ENCODE measurements around the gene SPTLC3.

The SPTLC3 gene

DNA sequence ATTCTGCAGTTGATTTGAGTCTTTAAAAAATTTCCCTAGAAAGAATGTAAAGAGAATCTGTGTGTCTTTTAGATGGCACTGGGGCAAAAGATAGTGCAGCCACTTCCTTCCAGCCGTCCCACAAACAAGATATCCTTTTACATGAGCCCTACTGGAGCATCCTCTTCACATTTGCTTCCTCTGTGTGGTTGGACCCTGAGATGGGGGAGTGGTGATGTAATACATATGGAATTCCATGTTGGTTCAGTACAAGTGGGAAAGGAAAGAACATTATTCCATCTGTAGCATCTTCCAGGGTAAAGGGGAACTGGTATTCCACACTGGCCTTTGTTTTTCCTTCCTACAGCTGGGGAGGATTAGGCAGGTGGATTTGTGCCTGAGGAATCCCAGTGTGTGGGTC lies 133.4 kb downstream of the SPTLC3 start:
- DNase-seq: no peak

GRCh38 chr20:13147071-13147963 lies 138.5 kb downstream of the SPTLC3 start:
- DNase-seq: no peak

DNA sequence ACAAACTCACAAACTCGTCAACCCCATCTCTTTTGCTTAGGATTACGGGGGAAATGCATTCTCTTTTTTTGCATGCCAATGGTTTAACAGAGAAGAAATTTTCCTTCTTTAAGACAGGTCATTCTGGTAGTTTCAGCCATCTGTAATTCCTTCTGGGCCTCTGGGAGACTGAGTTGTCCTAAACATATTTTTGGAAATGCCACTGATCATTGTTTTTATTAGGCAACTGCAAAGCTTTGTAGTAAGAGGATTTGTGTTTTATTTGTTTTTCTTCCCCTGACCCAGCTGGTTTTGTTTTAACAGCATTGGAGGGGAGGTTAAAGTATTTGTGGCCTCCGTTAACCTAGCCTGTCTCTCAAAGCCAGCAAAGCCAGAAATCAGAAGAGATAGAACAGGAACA lies 139.2 kb downstream of the SPTLC3 start:
- DNase-seq: no peak

DNA sequence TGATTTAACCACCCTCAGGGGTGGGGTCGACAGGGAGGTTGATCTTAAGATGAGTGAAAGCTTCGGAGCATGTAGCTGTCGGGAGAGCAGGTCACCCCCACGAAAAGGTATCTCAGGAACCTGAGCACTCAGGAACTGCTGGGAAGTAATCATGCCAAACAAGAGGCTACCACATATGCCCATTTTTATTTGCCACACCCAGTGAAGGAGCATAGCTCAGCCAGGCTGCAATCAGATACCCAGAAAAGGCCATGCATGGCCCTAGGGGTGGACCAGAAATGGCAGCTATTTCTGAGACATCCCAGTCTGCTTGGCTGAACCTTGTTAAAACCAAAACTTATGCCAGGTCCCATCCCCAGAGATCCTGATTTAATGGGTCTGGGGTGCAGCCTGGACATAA lies 139.6 kb downstream of the SPTLC3 start:
- DNase-seq: no peak

DNA sequence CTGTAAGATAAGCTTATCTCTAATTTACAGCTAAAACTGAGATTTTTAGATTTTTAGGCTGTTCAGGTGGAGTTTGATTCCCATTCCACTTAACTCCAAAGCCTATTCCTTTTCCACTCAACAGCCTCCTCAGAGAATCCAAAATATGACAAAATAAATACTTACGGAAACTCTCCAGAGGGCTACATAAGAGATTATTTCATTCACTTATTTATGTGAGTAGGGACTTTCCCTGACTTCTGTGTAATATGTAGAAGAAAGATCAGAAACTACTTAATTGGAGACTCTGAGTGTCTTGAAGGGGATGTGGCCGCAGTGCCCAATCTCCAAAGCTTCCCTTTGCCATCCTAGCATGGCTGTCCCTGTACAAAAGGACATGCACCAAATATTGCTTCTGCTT lies 140.2 kb downstream of the SPTLC3 start:
- DNase-seq: no peak

GRCh38 chr20:13149371-13150105 lies 140.8 kb downstream of the SPTLC3 start:
- DNase-seq: no peak

DNA sequence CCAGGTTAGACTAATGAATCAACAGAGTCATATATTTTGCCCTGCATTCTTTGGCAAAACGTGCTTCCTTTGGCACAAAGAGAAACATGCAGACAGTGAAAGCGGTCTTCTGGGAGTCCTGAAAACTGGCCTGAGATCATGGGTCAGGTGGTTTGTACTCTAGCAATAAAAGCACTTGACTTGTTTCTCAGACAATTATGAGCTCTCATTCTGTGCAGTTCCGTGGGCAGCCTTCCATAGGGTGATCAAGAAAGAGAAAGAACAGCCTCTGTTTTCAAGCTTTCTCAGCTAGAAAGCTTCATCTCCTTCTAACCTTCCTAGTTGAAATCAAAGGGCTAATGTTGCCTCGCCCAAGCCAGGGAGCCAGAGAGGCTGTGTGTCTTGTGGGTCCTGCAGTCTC lies 149.6 kb downstream of the SPTLC3 start:
- no peak for DNase-seq

DNA sequence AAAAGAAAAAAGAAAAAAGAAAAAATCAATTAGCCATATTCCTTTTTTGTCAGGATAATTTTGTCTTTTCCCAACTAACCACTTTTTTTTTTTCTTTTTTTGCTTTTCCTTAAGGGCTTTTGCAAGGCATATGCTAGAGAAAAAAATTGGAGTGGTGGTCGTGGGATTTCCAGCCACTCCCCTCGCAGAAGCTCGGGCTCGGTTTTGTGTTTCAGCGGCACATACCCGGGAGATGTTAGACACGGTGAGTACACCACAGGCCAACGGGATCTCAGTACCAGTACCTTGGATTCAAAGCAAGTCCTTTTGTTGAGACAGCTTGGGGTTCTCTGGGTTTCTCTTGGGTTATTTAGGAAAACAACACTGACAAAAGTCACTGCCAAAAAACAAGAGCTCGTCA lies 151.1 kb downstream of the SPTLC3 start:
- DNase-seq: no peak

GRCh38 chr20:13165203-13165602 lies 156.4 kb downstream of the SPTLC3 start:
- DNase-seq: no peak

GRCh38 chr20:13166011-13166410 lies 157.2 kb downstream of the SPTLC3 start:
- no peak for DNase-seq

DNA sequence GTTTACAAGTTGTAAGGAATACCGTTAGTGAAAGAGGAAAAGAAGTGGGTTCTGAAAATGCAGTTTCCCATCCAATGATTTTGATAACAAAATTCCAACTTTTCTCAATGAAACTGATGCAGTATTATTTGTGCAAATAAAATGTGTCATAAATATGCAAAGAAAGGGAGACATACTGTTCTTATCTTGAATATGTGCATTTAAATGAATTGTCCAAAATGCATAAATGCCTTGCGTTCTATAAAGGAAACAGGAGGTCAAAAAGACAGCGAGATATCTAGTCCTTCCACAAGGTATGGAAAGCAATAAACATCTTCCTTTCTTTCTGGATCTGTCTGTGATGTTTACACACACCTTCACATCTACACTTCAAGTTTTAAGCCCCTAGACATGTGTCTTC lies 157.7 kb downstream of the SPTLC3 start:
- no peak for DNase-seq

DNA sequence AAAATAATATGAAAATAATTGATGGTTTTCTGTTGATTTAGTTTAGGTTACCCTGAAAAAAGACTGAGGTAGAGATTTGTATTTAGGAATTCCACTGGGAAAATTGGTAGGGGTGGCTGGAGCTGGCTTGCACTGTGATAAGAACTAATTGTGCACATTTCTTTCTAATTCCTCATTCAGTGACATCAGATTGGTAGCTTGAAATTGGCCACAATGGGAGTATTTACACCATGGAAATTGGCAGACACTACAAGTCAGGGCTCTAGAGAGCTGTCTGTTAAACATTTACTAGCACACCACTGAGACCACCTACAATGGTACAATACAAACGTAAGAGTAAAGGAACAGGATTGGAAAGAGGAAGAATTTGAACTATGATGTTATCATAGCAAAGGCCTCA lies 160.3 kb downstream of the SPTLC3 start:
- DNase-seq: no peak

DNA sequence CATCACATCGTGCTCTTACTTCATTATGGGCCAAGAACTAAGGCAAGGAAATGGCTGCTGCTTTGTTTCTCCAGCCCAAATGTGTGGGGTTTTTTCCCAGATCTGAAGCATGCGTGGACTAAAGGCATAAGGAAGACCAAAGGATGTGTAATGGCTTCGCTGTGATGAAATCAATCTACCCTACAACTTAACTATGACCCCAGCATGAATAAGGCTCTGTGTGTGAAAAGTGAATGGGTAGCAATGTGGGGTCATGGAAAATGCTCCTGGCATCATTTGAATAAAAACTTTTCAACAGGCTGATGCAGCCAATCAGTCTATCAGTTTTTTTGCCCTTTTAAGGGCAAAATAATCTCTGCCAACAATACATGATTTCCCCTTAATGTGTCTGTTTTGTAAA lies 162.0 kb downstream of the SPTLC3 start:
- DNase-seq: no peak

DNA sequence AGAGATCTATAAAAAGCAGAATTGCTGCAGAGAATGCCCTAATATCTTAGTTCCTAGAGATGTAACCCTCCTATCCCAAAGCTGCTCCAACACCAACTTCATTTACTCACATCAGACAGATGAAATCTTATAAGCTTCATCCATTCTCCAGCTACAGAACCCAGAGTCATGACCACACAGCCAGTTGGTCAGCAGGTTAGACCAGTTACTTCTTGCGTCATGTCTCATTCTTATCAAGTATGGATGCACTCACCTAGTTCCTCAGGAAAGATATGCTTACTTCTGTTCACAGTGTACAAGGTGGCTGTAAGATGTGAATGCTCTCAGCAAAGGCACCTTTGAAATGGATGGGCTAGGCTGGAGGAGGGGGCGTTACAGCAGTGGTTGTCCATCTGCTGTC lies 164.4 kb downstream of the SPTLC3 start:
- no peak for DNase-seq

- no peak for DNase-seq
Observed at GRCh38 chr20:13174402-13174801, 165.6 kb downstream of the SPTLC3 start.

GRCh38 chr20:13180986-13181889 lies 172.5 kb downstream of the SPTLC3 start:
- DNase-seq: no peak

DNA sequence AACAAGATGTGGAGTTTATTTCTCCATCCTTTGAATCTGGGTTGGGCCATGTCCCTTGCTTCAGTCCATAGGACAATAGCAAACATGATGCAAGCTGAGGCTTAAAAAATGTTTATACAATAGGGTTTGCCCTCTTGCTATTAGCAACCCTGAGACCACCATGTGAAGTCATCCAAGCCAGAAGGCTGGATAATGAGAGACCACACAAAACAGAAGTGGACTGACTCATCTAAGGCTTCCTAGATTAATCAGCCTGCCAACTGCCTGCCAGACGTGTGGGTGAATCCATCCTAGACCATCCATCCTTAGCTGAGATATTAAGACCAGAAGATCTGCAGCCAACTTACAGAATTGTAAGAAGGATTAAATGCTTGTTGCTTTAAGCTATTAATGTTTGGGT lies 174.2 kb downstream of the SPTLC3 start:
- DNase-seq: no peak

DNA sequence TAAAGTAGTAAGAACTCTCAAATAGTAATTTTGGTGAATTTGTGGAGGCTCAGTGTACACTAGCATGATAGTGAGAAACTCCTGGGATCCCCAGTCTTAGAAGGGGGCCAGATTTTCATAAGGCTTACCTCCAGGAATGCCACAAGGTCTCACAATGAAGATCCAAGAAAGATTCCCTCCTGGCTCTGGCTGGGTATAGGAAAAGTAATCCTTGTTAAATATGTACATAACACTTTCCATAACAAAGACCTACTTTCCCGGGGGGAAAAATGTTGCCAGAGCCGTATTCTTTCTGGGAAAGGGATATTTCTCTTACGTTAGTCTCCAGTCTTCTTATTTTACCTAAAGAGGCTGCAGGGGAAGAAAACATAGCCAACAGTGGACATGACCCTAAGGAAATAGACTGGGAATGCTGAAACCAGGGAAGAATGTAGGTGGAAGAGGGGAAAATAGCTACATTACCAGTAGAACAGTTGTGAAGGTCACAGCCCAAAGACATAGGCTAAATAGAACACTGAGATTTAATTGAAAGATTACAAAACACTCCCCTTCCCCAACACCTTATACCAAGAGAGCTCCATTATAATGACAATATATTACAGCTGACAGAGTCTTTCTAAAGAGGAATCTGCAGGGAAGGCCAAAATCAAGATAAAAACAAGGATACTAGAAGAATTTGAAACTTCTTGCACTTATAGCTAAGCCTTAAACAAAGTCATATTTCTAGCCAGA lies 177.4 kb downstream of the SPTLC3 start:
- no peak for DNase-seq

GRCh38 chr20:13187899-13188298 lies 179.1 kb downstream of the SPTLC3 start:
- DNase-seq: no peak

DNA sequence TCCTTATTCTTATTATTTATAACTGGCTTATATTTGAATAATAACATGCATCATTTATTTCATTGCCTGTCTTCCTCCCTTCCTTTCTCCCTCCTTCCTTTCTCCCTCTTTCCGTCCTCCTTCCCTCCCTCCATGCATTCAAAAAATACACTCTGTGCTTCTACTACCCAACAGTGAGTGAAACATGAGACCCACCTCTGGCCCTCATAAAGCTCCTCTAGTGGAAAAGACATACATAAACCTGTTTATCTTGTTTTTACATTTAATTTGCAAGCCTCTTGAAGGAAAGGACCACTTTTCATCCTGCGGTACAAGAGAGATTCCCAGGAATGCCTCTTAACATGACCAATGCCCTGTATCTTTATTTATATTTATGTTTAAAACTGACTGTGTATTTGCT lies 190.5 kb downstream of the SPTLC3 start:
- DNase-seq: no peak

DNA sequence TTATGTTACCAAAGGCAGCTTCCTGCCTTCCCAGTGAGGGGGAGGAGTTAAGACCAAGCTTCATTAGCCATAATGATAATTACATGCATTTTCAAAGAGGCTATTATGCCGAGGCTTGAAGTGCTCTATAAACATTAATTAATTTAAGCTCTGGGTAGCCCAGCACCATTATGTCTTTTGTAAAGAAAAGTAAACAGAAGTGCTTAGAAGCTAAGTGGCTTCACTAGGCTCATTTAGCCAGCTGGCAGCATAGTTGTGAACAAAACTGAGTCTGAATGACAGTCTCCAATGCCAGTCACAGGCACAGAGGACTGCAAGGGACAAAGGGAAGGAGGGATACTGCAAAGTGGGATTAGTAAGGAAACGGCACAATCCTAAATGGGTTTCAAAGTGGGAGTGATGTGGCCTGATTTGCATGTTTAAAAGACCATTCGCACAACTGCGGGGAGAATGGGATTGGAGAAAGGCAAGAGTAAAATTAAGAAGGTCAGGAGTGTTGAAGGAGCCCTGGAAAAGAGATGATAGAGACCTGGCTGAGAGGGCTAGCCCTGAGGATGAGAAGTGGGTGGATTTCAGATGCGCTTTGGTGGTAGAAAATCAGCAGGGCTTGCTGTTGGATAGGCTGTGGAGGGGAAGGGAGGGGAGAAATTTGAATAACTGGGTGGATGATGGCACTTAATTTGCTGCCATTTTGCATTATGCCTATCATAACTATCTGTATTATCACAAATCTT lies 192.2 kb downstream of the SPTLC3 start:
- no peak for DNase-seq

GRCh38 chr20:13202565-13202964 lies 193.8 kb downstream of the SPTLC3 start:
- DNase-seq: no peak
